Liver (tissue), 3 donors: ENCODE data around the gene PABPC1L.

Source experiments
- CTCF ChIP-seq: fragments of 150-350 bp; IDR thresholded peaks from 2 replicates; pipeline ENCODE4 v1.5.1; 2017; ENCODE audit warnings: improper control_type of control experiment, low read depth, low read length; ENCODE audit not compliant: missing input control
- EGR1 ChIP-seq, 2 donors: IDR thresholded peaks; 2 replicates each; pipeline ENCODE4 v1.6.1; 2016 to 2018; ENCODE audit warnings: antibody characterized with exemption in 2 of 2, low read depth in 2 of 2
- GABPA ChIP-seq, 2 donors: IDR thresholded peaks in 1 of 2; conservative IDR thresholded peaks in 1 of 2; 2 replicates each; pipeline ENCODE4 v1.6.1; 2016; ENCODE audit warnings: antibody characterized with exemption in 2 of 2, mild to moderate bottlenecking in 1 of 2, moderate library complexity in 1 of 2
- HNF4G ChIP-seq: IDR thresholded peaks from 2 replicates; pipeline ENCODE4 v1.6.1; 2016; ENCODE audit warnings: antibody characterized with exemption
- JUND ChIP-seq, 2 donors: IDR thresholded peaks; 2 replicates each; pipeline ENCODE4 v1.6.1; 2016; ENCODE audit warnings: antibody characterized with exemption in 2 of 2
- RAD21 ChIP-seq, 2 donors: IDR thresholded peaks; 2 replicates each; pipeline ENCODE4 v1.6.1; 2016; ENCODE audit warnings: antibody characterized with exemption in 2 of 2, mild to moderate bottlenecking in 2 of 2
- SP1 ChIP-seq: IDR thresholded peaks from 2 replicates; pipeline ENCODE4 v1.6.1; 2018; ENCODE audit warnings: antibody characterized with exemption, mild to moderate bottlenecking
- YY1 ChIP-seq: IDR thresholded peaks from 2 replicates; pipeline ENCODE4 v1.6.1; 2016; ENCODE audit warnings: antibody characterized with exemption, mild to moderate bottlenecking
- ZBTB33 ChIP-seq: IDR thresholded peaks from 2 replicates; pipeline ENCODE4 v1.6.1; 2016; ENCODE audit warnings: antibody characterized with exemption
- TF ChIP-seq, protein P1 (sequence below): IDR thresholded peaks from 2 replicates; pipeline ENCODE4 v1.6.1; 2016; ENCODE audit warnings: antibody characterized with exemption, mild to moderate bottlenecking
- TF ChIP-seq, protein P2 (sequence below): IDR thresholded peaks from 2 replicates; pipeline ENCODE4 v1.6.1; 2016; ENCODE audit warnings: antibody characterized with exemption
- donor health status: healthy.
- donor health status: healthy.

DNA sequence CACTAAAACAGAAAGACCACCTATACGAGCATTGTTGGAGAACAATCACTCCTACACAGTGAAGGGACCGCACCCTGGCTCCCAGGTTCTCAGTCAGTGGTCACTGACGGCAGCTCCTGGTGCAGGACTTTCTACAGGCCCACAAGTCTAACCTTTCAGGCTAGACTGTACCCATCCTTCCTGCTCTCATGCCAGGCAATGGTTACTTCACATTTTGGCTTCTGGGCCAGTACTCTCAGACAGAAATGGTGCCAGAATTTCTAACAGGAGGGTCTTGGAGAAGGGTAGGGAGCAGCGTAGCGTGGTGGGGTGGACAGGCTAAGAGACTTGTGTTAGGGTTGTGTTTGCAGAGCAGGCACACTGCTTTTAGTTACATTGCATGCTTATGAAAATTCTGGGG is 38.2 kb downstream of the PABPC1L start:
- TF ChIP-seq CTCF (no peak), ZBTB33 (no peak), SP1 (no peak), EGR1 (IDR thresholded peaks at IDR 0.05; ENCODE audit: low read depth in 2 of 2) (no peak), YY1 (no peak), RAD21 (IDR thresholded peaks at IDR 0.05) (no peak), HNF4G (no peak), GABPA (IDR thresholded peaks at IDR 0.05 in 1 of 2, conservative IDR thresholded peaks at IDR 0.05 in 1 of 2) (no peak), JUND (IDR thresholded peaks at IDR 0.05) (no peak)
- TF ChIP-seq, protein P1, sequence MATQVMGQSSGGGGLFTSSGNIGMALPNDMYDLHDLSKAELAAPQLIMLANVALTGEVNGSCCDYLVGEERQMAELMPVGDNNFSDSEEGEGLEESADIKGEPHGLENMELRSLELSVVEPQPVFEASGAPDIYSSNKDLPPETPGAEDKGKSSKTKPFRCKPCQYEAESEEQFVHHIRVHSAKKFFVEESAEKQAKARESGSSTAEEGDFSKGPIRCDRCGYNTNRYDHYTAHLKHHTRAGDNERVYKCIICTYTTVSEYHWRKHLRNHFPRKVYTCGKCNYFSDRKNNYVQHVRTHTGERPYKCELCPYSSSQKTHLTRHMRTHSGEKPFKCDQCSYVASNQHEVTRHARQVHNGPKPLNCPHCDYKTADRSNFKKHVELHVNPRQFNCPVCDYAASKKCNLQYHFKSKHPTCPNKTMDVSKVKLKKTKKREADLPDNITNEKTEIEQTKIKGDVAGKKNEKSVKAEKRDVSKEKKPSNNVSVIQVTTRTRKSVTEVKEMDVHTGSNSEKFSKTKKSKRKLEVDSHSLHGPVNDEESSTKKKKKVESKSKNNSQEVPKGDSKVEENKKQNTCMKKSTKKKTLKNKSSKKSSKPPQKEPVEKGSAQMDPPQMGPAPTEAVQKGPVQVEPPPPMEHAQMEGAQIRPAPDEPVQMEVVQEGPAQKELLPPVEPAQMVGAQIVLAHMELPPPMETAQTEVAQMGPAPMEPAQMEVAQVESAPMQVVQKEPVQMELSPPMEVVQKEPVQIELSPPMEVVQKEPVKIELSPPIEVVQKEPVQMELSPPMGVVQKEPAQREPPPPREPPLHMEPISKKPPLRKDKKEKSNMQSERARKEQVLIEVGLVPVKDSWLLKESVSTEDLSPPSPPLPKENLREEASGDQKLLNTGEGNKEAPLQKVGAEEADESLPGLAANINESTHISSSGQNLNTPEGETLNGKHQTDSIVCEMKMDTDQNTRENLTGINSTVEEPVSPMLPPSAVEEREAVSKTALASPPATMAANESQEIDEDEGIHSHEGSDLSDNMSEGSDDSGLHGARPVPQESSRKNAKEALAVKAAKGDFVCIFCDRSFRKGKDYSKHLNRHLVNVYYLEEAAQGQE, result no peak
- TF ChIP-seq, protein P2, sequence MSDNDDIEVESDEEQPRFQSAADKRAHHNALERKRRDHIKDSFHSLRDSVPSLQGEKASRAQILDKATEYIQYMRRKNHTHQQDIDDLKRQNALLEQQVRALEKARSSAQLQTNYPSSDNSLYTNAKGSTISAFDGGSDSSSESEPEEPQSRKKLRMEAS, result no peak
